Measurements from ENCODE around the gene SLC12A6. TPM values are rescaled to one million over a fixed set of nuclear protein-coding genes. Genes with fewer than 3 reads are reported as not detected.
A peak's percentile ranks its signal among the peaks of the same experiment; 100 is the strongest.

The SLC12A6 gene
- total RNA-seq, 4 donors from 2014 or later, result 9.2 to 52.6 (median 26.9) TPM

GRCh38 chr15:34318277-34319079 is 19.1 kb downstream of the SLC12A6 start:
- Histone ChIP-seq H3K4me3 (peak overlapping the region; percentile 31 to 61 (median 42)), H3K36me3 (no peaks in the 10 kb centered on the region), H3K4me1 (peaks cover 0 to 28% (median 5%) of the 10 kb centered on the region in 4 donors), H3K27me3 (no peaks in the 10 kb centered on the region), H3K27ac (peak overlapping the region; percentile 65 to 83 (median 74)), H3K9me3 (no peaks in the 10 kb centered on the region)
- in situ Hi-C loops (cut with MboI; ENCODE audit: low pct_ligation_motif_present in 1 of 4, low pct_unique_long_range_greater_than_20kb in 1 of 4, low sequenced_read_pairs in 3 of 4) (no loop called here), intact Hi-C loops (cut with DNase I; ENCODE audit: low total_unique reads) (no loop called here)
- TF ChIP-seq POLR2A (IDR thresholded peaks at IDR 0.05) (peak; percentile 84), POLR2AphosphoS5 (IDR thresholded peaks at IDR 0.05) (peak; percentile 89 to 95 (median 94)), EP300 (IDR thresholded peaks at IDR 0.05; ENCODE audit: low read depth) (no peak)
- peak; percentile 80 for DNase-seq
- 13 to 17% methylated on average over 4 to 10 of the region's 10 CpGs for WGBS, 2 donors (ENCODE audit: low coverage in 1 of 2)

GRCh38 chr15:34314491-34315490 is 22.8 kb downstream of the SLC12A6 start:
- no peaks in the 10 kb centered on the region for H3K9me3 ChIP-seq
- H3K27ac ChIP-seq, result no peak overlapping the region
- intact Hi-C loops (cut with DNase I; ENCODE audit: low total_unique reads), result no loop called here
- peaks cover 0 to 28% (median 5%) of the 10 kb centered on the region in 4 donors for H3K4me1 ChIP-seq
- TF ChIP-seq EP300 (IDR thresholded peaks at IDR 0.05; ENCODE audit: low read depth) (no peak), CTCF (IDR thresholded peaks at IDR 0.05) (no peak), POLR2AphosphoS5 (IDR thresholded peaks at IDR 0.05) (no peak), POLR2A (IDR thresholded peaks at IDR 0.05) (no peak)
- no peak for DNase-seq
- no peaks in the 10 kb centered on the region for H3K27me3 ChIP-seq
- in situ Hi-C loops (cut with MboI; ENCODE audit: low pct_ligation_motif_present in 1 of 4, low pct_unique_long_range_greater_than_20kb in 1 of 4, low sequenced_read_pairs in 3 of 4), result no loop called here
- no peaks in the 10 kb centered on the region for H3K36me3 ChIP-seq
- H3K4me3 ChIP-seq, result no peak overlapping the region
- WGBS, 2 donors (ENCODE audit: low coverage in 1 of 2), result 78 to 84% methylated on average over 2 to 3 of the region's 3 CpGs

GRCh38 chr15:34311563-34311962 is 26.0 kb downstream of the SLC12A6 start:
- TF ChIP-seq CTCF (IDR thresholded peaks at IDR 0.05) (no peak), POLR2A (IDR thresholded peaks at IDR 0.05) (no peak), EP300 (IDR thresholded peaks at IDR 0.05; ENCODE audit: low read depth) (no peak), POLR2AphosphoS5 (IDR thresholded peaks at IDR 0.05) (no peak)
- DNase-seq, result no peak
- in situ Hi-C loops (cut with MboI; ENCODE audit: low pct_ligation_motif_present in 1 of 4, low pct_unique_long_range_greater_than_20kb in 1 of 4, low sequenced_read_pairs in 3 of 4), result no loop called here
- Histone ChIP-seq H3K27ac (no peak overlapping the region), H3K9me3 (no peaks in the 10 kb centered on the region), H3K4me3 (no peak overlapping the region), H3K4me1 (peaks cover 0 to 5% (median 0%) of the 10 kb centered on the region in 4 donors), H3K36me3 (no peaks in the 10 kb centered on the region), H3K27me3 (no peaks in the 10 kb centered on the region)
- intact Hi-C loops (cut with DNase I; ENCODE audit: low total_unique reads), result no loop called here
- 87 to 100% methylated on average over 1 of the region's 1 CpG for WGBS, 2 donors (ENCODE audit: low coverage in 1 of 2)

GRCh38 chr15:34304613-34305012 is 33.0 kb downstream of the SLC12A6 start:
- no peaks in the 10 kb centered on the region for H3K36me3 ChIP-seq
- in situ Hi-C loops (cut with MboI; ENCODE audit: low pct_ligation_motif_present in 1 of 4, low pct_unique_long_range_greater_than_20kb in 1 of 4, low sequenced_read_pairs in 3 of 4), result no loop called here
- no peaks in the 10 kb centered on the region for H3K9me3 ChIP-seq
- no peak overlapping the region for H3K4me3 ChIP-seq
- no peaks in the 10 kb centered on the region for H3K27me3 ChIP-seq
- H3K27ac ChIP-seq, result no peak overlapping the region
- no peak for DNase-seq
- no peaks in the 10 kb centered on the region for H3K4me1 ChIP-seq
- no peak for TF ChIP-seq CTCF (IDR thresholded peaks at IDR 0.05)
- TF ChIP-seq EP300 (IDR thresholded peaks at IDR 0.05; ENCODE audit: low read depth), result no peak
- no peak for TF ChIP-seq POLR2A (IDR thresholded peaks at IDR 0.05)
- no peak for TF ChIP-seq POLR2AphosphoS5 (IDR thresholded peaks at IDR 0.05)
- intact Hi-C loops (cut with DNase I; ENCODE audit: low total_unique reads), result no loop called here

Measured in transverse colon (tissue), 4 donors.